Stimulated activated CD8-positive, alpha-beta memory T cell treated with anti-CD3 and anti-CD28 coated beads, Interleukin-4, amount 100 ng/mL, for 24 hours (primary cell): ENCODE measurements around the gene FRAT1.
"Not testable (repeated sequence)": the region's sequence is repeated elsewhere in the genome, so short reads cannot be mapped to it uniquely, and the experiment has no call there.

ENCODE experiments used
- DNase-seq: peaks from one replicate; pipeline ENCODE4 v3.0.0-alpha.2; 2020; ENCODE audit warnings: low read depth

Gene FRAT1

GRCh38 chr10:97334370-97335175 lies 15.5 kb downstream of the FRAT1 start, which contains the start of gene FRAT2:
FRAT2 (minus strand) TSS chr10:97334729; CDS start chr10:97334572, 157 bp downstream.
- peak; percentile 82 for DNase-seq

- DNase-seq, result no peak
These were observed 16.1 kb downstream of the FRAT1 start for GRCh38 chr10:97335188-97335619.

GRCh38 chr10:97336006-97336405 lies 16.9 kb downstream of the FRAT1 start:
- no peak for DNase-seq

GRCh38 chr10:97336446-97336845 lies 17.4 kb downstream of the FRAT1 start:
- DNase-seq, result no peak

- no peak for DNase-seq
These were observed 18.1 kb downstream of the FRAT1 start for GRCh38 chr10:97336942-97337831.

GRCh38 chr10:97338041-97338440 lies 19.0 kb downstream of the FRAT1 start:
- DNase-seq, result no peak

- DNase-seq, result no peak
These were observed 22.3 kb downstream of the FRAT1 start for GRCh38 chr10:97341416-97341815.

GRCh38 chr10:97343664-97344063 lies 24.6 kb downstream of the FRAT1 start:
- not testable (repeated sequence) for DNase-seq

GRCh38 chr10:97347317-97347716 lies 28.2 kb downstream of the FRAT1 start:
- DNase-seq, result no peak

GRCh38 chr10:97349752-97350513 lies 30.9 kb downstream of the FRAT1 start:
- no peak for DNase-seq

GRCh38 chr10:97353945-97354344 lies 34.9 kb downstream of the FRAT1 start:
- DNase-seq, result no peak

- DNase-seq, result no peak
These were observed 36.5 kb downstream of the FRAT1 start for GRCh38 chr10:97355571-97355975.

- DNase-seq, result no peak
These were observed 37.3 kb downstream of the FRAT1 start for GRCh38 chr10:97356318-97356914.

- no peak for DNase-seq
These were observed 37.8 kb downstream of the FRAT1 start for GRCh38 chr10:97356918-97357317.

GRCh38 chr10:97358349-97358748 lies 39.3 kb downstream of the FRAT1 start:
- no peak for DNase-seq

- no peak for DNase-seq
These were observed 39.7 kb downstream of the FRAT1 start for GRCh38 chr10:97358781-97359180.

- DNase-seq, result no peak
These were observed 41.9 kb downstream of the FRAT1 start for GRCh38 chr10:97360705-97361536.

GRCh38 chr10:97361537-97361901 lies 42.4 kb downstream of the FRAT1 start:
- DNase-seq, result no peak

- no peak for DNase-seq
These were observed 43.4 kb downstream of the FRAT1 start for GRCh38 chr10:97362310-97363033.

GRCh38 chr10:97363071-97363470 lies 44.0 kb downstream of the FRAT1 start:
- DNase-seq, result no peak
